Activated CD8-positive, alpha-beta memory T cell treated with anti-CD3 and anti-CD28 coated beads for 24 hours (primary cell): ENCODE measurements around the gene CDC16.
"Not testable (repeated sequence)": the region's sequence is repeated elsewhere in the genome, so short reads cannot be mapped to it uniquely, and the experiment has no call there.

Experiments
- DNase-seq: peaks from one replicate; pipeline ENCODE4 v3.0.0-alpha.2; 2020

Gene CDC16

DNA sequence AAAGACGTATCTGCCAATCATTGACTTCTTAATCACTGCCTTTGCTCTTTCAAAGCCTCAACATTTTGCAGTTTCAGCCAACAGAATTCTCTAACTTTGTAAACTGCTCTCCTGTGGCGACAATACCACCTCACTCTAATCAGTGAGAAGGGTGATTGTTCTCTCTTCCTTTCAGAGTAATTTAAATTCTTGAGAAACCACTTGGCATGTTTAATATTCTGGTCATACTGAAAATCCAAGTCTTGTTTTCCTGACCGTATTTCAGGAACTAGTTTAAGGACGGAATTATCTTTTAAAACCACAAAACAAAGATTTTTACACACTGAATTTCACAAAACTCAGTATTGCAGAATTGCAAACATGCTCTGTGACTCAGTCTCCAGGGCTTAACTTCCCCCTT is 5.2 kb upstream of the CDC16 start:
- DNase-seq: no peak

DNA sequence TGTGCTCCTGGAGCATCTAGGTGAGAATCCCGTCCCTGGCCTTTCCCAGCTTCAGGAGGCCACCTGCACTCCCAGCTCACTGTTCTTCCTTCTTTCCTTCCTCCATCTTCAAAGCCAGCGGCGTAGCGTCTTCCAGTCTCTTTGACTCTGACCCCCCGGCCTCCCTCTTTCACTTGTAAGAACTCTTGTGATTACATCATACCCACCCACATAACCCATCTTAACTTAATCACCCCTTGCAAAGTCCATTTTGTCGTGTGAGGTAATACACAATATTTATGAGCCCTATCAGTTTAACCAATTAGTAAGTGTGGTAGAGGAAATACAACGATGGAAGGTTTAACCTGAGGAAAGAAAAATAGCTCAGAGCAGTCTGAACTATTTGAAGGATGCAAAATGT is 4.6 kb upstream of the CDC16 start:
- no peak for DNase-seq

GRCh38 chr13:114230575-114230974 is 4.1 kb upstream of the CDC16 start:
- no peak for DNase-seq

GRCh38 chr13:114231886-114232285 is 2.8 kb upstream of the CDC16 start:
- DNase-seq: no peak

- no peak for DNase-seq
Observed at GRCh38 chr13:114234266-114234644, 442 bp upstream of the CDC16 start.

GRCh38 chr13:114235697-114236096 is 1.0 kb downstream of the CDC16 start:
- no peak for DNase-seq

DNA sequence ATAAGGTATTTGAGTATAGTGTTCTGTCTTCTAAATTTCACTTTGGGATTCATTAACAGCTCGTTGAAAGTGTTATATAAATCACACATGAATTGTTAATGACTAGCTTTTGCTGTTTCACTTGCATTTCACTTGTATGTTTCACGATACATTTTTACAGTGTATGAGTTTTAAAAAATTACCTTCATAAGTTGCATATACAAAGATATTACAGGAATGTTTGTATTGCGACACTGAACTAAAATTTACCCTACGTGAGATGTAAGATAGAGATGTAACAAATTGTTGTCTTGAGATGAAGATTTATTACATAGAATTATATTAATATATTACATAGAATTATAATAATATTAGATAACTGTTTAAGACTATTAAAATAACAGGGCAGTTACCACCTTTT is 1.5 kb downstream of the CDC16 start:
- DNase-seq: no peak

DNA sequence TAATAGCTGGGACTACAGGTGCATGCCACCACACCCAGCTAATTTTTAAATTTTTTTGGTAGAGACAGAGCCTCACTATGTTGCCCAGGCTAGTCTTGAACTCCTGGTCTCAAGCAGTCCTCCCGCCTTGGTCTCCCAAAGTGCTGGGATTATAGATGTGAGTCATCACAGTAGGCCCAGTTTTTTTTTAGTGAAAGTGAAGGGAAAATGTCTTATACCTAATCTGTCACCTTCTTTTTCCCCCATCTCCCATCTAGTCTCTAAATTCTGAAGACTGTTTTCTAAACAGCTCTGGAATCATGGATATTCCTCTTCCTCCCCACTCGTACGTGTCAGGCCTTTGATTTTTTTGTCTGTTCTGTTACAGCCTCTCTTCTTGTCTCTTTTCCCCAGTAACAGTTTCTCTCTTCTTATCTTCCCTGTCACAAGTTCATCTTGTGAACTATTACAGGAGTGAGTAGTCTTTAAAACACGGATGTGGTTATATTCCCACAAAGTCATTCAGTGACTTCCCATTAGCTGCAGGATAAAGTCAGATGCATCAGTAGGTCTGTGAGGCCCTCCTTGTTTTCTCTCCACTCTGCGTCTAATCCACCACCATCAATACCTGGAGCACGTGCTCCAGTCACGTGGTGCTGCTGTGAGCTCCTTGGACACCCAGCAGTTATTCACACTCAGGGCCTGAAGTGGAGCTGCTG is 2.9 kb downstream of the CDC16 start:
- DNase-seq: no peak

- no peak for DNase-seq
Observed at GRCh38 chr13:114241918-114242317, 7.2 kb downstream of the CDC16 start.

GRCh38 chr13:114243971-114244370 is 9.3 kb downstream of the CDC16 start:
- no peak for DNase-seq

DNA sequence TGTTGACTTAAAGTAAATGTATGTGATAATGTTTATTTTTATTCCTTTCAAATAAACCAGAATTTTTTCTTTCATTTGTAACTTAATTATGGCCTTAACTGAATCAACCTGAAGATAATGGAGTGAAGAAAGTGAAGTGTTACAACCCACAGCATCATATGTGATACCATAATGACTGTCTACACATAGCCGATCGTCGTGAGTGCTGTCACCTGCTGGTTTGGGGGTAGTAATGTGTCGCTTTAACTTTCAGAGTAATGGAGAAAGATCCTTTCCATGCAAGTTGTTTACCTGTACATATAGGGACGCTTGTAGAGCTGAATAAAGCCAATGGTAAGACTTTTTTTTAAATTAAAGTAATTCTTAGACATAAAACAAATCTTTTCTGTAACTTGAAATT is 9.9 kb downstream of the CDC16 start:
- DNase-seq: no peak

- DNase-seq: no peak
Observed at GRCh38 chr13:114248011-114248410, 13.3 kb downstream of the CDC16 start.

DNA sequence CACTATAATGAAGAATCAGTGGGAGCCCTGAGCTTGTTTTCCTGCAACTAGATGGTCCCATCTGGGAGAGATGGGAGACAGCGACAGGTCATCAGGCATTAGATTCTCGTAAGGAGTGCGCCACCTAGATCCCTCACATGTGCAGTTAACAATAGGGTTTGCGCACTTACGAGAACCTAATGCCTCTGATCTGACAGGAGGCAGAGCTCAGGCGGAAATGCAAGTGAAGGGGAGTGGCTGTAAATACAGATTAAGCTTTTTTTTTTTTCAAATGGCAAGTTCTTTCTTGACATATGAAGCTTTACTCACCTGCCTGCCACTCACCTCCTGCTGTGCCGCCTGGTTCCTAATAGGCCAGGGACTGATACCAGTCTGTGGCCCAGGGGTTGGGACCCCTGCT is 14.4 kb downstream of the CDC16 start:
- no peak for DNase-seq

- DNase-seq: not testable (repeated sequence)
Observed at GRCh38 chr13:114251639-114252440, 17.1 kb downstream of the CDC16 start.

DNA sequence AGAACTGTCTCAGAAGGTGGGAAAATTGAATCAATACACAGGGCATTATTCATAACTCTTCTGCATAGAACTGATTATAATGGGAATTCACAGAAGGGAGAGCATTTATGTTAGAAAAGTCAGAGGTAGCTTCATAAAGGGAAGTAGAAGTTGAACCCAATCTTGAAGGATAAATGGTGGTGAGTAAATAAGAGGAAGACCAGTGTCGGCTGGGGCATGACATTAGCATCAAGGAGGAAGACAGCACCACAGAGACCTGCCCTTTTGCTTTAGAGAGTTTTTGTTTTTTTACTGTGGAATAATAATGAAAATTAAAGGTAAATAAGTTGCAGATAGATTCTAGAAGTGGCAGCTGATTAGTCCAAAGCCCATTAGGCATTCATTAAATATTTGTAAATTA is 21.9 kb downstream of the CDC16 start:
- DNase-seq: no peak

DNA sequence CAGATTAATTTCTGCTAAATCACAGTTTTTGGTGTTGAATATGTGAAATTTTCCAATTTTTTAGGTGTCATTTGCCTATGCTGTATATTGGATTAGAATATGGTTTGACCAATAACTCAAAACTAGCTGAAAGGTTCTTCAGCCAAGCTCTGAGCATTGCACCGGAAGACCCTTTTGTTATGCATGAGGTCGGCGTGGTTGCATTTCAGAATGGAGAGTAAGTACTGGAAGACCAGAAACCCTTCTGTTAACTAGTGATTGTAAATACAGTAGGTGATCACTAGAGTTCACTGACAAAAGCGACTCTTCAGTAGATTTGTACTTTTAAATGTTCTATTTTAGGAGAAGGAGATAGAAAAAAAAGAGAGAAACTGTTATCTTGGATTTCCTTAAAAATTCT is 22.3 kb downstream of the CDC16 start:
- DNase-seq: no peak

GRCh38 chr13:114258589-114258988 is 23.9 kb downstream of the CDC16 start:
- DNase-seq: no peak

DNA sequence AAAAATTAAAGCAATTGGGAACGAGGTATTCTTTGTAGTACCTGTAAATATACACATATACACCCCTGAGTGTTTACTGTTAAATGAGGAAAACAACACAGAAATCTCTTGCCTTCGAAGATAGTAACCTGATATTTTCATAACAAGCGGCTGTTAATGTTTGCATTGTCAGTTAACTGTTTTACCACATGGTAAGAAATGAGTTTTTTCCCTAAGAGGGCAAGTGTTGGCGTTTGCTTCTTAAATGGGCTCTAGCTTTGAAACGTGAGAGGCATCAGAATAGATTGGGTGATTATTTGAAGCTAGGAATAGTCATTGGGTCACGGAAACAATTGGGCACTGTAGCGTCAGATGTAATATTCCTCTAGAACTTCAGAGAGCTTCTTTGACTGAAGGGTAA is 24.7 kb downstream of the CDC16 start:
- DNase-seq: no peak

- no peak for DNase-seq
Observed at GRCh38 chr13:114259974-114260373, 25.3 kb downstream of the CDC16 start.

- DNase-seq: no peak
Observed at GRCh38 chr13:114260814-114261213, 26.1 kb downstream of the CDC16 start.

DNA sequence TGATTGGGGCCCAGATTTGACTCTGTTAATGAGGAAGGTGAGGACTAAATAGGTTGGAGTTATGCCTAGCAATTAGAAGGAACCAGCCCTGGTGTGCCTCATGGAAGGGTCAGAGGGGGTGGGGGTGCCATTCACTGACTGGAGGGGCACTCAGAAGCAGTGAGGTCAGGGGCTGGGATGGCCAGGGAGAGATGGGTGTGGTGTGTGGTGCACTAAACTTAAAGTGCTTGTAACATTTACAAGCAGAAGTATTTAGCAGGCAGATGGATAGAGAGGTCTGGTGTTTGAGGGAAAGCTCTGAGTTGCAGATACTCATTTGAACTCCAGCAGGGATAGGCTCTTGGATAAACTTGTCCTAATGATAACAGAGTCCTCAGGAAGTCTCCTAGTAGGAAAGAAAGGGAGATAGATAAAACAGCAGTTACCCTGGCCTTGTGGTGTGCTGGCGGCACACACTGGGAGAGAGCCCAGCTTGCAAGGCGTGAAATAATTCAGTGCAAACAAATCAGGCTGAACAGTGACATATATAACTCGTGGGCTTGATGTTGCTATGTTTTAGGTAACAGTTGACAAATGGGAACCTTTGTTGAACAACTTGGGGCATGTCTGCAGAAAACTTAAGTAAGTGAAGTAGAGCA is 26.8 kb downstream of the CDC16 start:
- DNase-seq: no peak

GRCh38 chr13:114263578-114263977 is 28.9 kb downstream of the CDC16 start:
- DNase-seq: no peak

- not testable (repeated sequence) for DNase-seq
Observed at GRCh38 chr13:114264313-114264712, 29.6 kb downstream of the CDC16 start.
